Suprapubic skin (tissue), 4 donors: ENCODE measurements around the gene U2SURP. TPM values are rescaled to one million over a fixed set of nuclear protein-coding genes. Genes with fewer than 3 reads are reported as not detected.

Experiments
- DNase-seq, 2 donors: peaks; one replicate each; pipeline ENCODE4 v3.0.0-alpha.2; 2019; ENCODE audit warnings: low spot score in 2 of 2
- H3K27ac ChIP-seq: fragments of 200-600 bp; sonication (generic); one replicate; pipeline ENCODE4 v1.5.1; 2019
- H3K27me3 ChIP-seq: fragments of 200-600 bp; sonication (generic); one replicate; pipeline ENCODE4 v1.5.1; 2019
- H3K36me3 ChIP-seq: fragments of 200-600 bp; sonication (generic); one replicate; pipeline ENCODE4 v1.5.1; 2019
- H3K4me1 ChIP-seq: fragments of 200-600 bp; sonication (generic); one replicate; pipeline ENCODE4 v1.5.1; 2019
- H3K4me3 ChIP-seq: fragments of 200-600 bp; sonication (generic); one replicate; pipeline ENCODE4 v1.5.1; 2019; ENCODE audit warnings: mild to moderate bottlenecking
- H3K9me3 ChIP-seq: fragments of 200-600 bp; sonication (generic); one replicate; pipeline ENCODE4 v1.5.1; 2019
- CTCF ChIP-seq, 2 donors: fragments of 200-600 bp in 1 of 2; fragments of 450-650 bp in 1 of 2; sonication (generic) in 1 of 2; IDR thresholded peaks; one replicate each; pipeline ENCODE4 v1.5.1; 2016 to 2019; ENCODE audit warnings: antibody characterized with exemption in 2 of 2, mild to moderate bottlenecking in 1 of 2, moderate library complexity in 1 of 2
- EP300 ChIP-seq: sonication (generic); formaldehyde crosslinking; IDR thresholded peaks from one replicate; pipeline ENCODE4 v1.6.1; 2017; ENCODE audit warnings: antibody characterized with exemption
- POLR2A ChIP-seq, 2 donors: fragments of 450-650 bp; IDR thresholded peaks; one replicate each; pipeline ENCODE4 v1.6.1; 2017; ENCODE audit warnings: antibody characterized with exemption in 2 of 2, mild to moderate bottlenecking in 2 of 2, moderate library complexity in 2 of 2
- POLR2AphosphoS5 ChIP-seq, 3 donors: sonication (generic); formaldehyde crosslinking; IDR thresholded peaks; one replicate each; pipeline ENCODE4 v1.6.1; 2017; ENCODE audit warnings: antibody characterized with exemption in 3 of 3
- WGBS: methylation state at CpG from one replicate; pipeline ENCODE4 v1.1.5; 2018; 5-methylcytosine and 5-hydroxymethylcytosine counted together
- total RNA-seq, 4 donors: library from RNA; depleted of rRNA; stranded (reverse); fragments of >200 nt; gene quantifications; one replicate each; pipeline ENCODE4 v1.1.0, GENCODE V29; 2016

Gene U2SURP
- total RNA-seq, 4 donors from 2014 or later: 51.4 to 175 (median 62.1) TPM

GRCh38 chr3:142972092-142972753 lies 29.1 kb upstream of the U2SURP start:
- no peak for DNase-seq
- no peak for TF ChIP-seq CTCF (IDR thresholded peaks at IDR 0.05)
- TF ChIP-seq POLR2AphosphoS5 (IDR thresholded peaks at IDR 0.05): no peak
- TF ChIP-seq EP300: no peak
- TF ChIP-seq POLR2A (IDR thresholded peaks at IDR 0.05): no peak
- WGBS: 81% methylated on average over 7 of the region's 7 CpGs
- Histone ChIP-seq H3K4me3 (no peak overlapping the region), H3K27me3 (no peaks in the 10 kb centered on the region), H3K27ac (no peak overlapping the region), H3K9me3 (no peaks in the 10 kb centered on the region), H3K4me1 (peaks cover 5% of the 10 kb centered on the region), H3K36me3 (no peaks in the 10 kb centered on the region)

- Histone ChIP-seq H3K4me1 (peaks cover 5% of the 10 kb centered on the region), H3K27me3 (no peaks in the 10 kb centered on the region), H3K27ac (no peak overlapping the region), H3K36me3 (no peaks in the 10 kb centered on the region), H3K4me3 (no peak overlapping the region), H3K9me3 (no peaks in the 10 kb centered on the region)
- no peak for TF ChIP-seq POLR2A (IDR thresholded peaks at IDR 0.05)
- no peak for TF ChIP-seq CTCF (IDR thresholded peaks at IDR 0.05)
- TF ChIP-seq EP300: no peak
- no peak for TF ChIP-seq POLR2AphosphoS5 (IDR thresholded peaks at IDR 0.05)
- WGBS: 86% methylated on average over 7 of the region's 8 CpGs
- no peak for DNase-seq
Observed at GRCh38 chr3:142973217-142974009, 28.0 kb upstream of the U2SURP start.

GRCh38 chr3:142975316-142975995 lies 25.9 kb upstream of the U2SURP start:
- no peak overlapping the region for H3K27ac ChIP-seq
- WGBS: 88% methylated on average over 4 of the region's 4 CpGs
- no peak for DNase-seq
- no peaks in the 10 kb centered on the region for H3K36me3 ChIP-seq
- H3K27me3 ChIP-seq: no peaks in the 10 kb centered on the region
- H3K9me3 ChIP-seq: no peaks in the 10 kb centered on the region
- H3K4me3 ChIP-seq: no peak overlapping the region
- H3K4me1 ChIP-seq: peaks cover 5% of the 10 kb centered on the region
- no peak for TF ChIP-seq CTCF (IDR thresholded peaks at IDR 0.05)
- TF ChIP-seq POLR2A (IDR thresholded peaks at IDR 0.05): no peak
- no peak for TF ChIP-seq POLR2AphosphoS5 (IDR thresholded peaks at IDR 0.05)
- no peak for TF ChIP-seq EP300

- TF ChIP-seq CTCF (IDR thresholded peaks at IDR 0.05): no peak
- no peak for TF ChIP-seq POLR2A (IDR thresholded peaks at IDR 0.05)
- TF ChIP-seq POLR2AphosphoS5 (IDR thresholded peaks at IDR 0.05): no peak
- no peak for TF ChIP-seq EP300
- H3K27ac ChIP-seq: no peak overlapping the region
- WGBS: 54% methylated on average over 8 of the region's 8 CpGs
- H3K36me3 ChIP-seq: no peaks in the 10 kb centered on the region
- no peak overlapping the region for H3K4me3 ChIP-seq
- no peaks in the 10 kb centered on the region for H3K27me3 ChIP-seq
- DNase-seq: no peak
- peaks cover 5% of the 10 kb centered on the region for H3K4me1 ChIP-seq
- H3K9me3 ChIP-seq: no peaks in the 10 kb centered on the region
Observed at GRCh38 chr3:142976621-142977398, 24.6 kb upstream of the U2SURP start.
